GM03348 (cell line): ENCODE data around the gene ANKRD29.
"Not testable (repeated sequence)": the region's sequence is repeated elsewhere in the genome, so short reads cannot be mapped to it uniquely, and the experiment has no call there.

Source experiments
- DNase-seq: peaks from one replicate; pipeline ENCODE4 v3.0.0; 2012; ENCODE audit warnings: low spot score

ANKRD29 gene

GRCh38 chr18:23616258-23616657, 46.5 kb downstream of the ANKRD29 start:
- DNase-seq: no peak

GRCh38 chr18:23614891-23615290, 47.8 kb downstream of the ANKRD29 start:
- DNase-seq: no peak

DNA sequence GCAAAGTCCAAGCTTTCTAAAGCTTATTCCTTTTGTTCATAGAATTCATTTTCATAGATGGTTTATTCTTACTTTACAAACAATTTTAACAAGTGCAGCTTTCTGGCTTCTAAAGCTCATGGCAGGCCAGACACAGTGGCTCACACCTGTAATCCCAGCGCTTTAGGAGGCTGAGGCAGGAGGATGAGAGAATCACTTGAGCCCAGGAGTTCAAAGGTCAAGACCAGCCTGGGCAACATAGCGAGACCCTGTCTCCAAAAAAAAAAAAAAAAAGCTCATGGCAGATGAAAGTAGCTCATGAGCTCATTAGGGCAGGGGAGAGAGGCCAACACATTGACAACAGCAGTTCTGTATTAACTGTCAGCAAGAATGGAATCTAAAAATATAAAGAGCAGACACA, 48.3 kb downstream of the ANKRD29 start:
- DNase-seq: no peak

- DNase-seq: not testable (repeated sequence)
Observed at GRCh38 chr18:23613091-23613475, 49.6 kb downstream of the ANKRD29 start.

DNA sequence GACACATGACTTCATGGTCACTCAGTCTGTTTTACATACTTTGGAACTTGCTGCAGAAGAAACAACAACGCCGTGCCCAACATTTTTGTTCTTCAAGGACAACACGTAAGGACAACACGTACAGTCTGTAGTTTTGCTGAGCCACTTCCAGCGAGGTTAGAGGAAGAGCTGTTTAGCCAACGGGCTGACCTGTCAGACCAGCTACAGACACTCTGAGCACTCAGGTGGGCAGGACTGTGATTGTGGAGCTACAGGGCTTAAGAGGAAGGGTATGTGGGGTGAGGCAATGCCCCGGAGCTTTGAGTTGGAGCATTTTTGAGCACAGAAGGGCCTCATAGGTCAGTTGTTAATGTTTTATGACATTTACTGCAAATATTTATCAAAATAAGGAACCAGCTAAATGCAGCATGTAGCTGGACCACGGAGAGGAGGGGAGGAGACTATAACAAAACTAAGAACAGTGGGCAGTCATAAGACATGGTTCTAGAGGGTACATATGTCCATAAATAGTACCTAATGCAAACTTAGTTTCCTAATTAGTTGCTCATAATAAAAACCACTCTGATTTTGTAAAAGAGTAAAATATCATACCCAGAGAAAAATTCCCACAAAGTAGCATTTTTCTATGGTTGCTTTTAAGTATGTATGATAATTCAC, 50.1 kb downstream of the ANKRD29 start:
- no peak for DNase-seq

DNA sequence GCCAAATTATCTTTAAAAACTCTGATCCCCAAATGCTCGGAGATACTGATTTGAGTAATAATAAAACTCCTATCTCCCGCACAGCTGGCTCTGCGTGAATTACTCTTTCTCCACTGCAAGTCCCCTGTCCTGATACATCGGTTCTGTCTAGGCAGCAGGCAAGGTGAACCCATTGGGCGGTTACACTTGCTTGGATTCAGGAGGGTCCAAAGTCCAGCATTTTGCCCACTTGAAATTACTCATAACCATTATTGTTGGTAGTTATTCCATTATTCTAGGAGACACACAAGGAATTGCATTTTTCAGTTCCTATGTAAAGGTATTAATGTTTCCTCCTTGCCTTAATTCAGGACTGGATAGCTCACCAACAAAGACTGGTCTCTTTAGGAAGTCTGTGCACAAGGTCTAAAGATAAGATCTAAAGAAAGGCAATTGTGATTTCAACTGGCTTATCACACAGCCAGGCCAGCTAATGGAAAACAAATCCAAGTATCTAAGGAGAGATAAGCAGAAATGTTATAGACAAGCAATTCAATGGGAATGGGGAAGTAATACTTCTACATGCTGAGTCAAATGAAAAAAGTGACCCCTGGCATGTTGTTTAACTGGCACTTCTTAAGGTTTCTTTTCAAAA, 53.2 kb downstream of the ANKRD29 start:
- DNase-seq: no peak

DNA sequence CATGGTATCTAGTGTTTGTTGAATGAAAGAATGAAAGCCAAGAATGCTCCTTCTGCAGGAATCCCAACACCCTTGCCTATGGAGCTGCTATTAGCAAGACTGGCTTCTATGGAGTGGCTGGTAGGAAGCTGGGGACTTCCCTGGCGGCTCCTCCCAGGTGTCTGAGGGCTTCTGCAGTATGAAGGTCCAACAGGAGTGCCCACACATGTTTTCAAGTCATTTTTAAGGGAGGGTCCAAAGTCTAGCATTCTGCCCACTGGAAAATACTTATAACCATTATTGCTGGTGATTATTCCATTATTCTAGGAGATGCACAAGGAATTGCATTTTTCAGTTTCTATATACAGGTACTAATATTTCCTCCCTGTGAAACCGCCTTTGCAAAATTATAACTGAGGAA, 54.5 kb downstream of the ANKRD29 start:
- DNase-seq: no peak

DNA sequence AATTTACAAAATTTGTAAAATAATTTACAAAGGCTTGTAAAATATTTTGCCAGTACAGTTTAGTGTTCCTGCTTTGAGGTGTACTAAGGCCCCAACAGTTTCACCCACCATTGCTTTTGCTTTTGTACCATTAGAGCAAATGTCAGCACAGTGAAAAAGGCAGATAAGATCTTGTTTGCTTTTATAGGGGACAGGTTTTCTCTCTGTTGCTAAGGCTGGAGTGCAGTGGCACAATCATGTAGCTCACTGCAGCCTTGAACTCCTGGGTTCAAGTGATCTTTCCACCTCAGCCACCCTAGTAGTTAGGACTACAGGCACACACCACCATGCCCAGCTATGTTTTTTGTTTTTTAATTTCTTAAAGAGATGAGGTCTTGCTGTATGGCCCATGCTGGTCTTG, 56.8 kb downstream of the ANKRD29 start:
- DNase-seq: no peak

DNA sequence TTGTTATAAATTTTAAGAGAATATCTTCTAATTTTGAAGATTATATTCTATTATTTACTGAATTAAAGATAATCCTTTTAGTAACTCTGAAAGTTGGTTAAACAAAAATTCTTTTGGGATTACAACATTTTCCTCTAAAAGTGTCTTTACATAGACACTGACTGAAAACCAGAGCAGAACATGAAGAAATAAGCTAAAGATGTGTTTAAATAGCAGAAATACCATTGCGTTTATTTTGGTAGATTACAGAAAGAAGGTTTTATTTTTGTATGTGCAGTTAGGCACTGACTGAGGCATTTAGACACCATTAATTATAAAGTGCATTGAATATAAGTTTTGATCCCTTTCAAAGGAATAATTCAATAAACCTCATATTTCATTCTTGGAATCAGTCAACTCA, 62.9 kb downstream of the ANKRD29 start:
- no peak for DNase-seq

DNA sequence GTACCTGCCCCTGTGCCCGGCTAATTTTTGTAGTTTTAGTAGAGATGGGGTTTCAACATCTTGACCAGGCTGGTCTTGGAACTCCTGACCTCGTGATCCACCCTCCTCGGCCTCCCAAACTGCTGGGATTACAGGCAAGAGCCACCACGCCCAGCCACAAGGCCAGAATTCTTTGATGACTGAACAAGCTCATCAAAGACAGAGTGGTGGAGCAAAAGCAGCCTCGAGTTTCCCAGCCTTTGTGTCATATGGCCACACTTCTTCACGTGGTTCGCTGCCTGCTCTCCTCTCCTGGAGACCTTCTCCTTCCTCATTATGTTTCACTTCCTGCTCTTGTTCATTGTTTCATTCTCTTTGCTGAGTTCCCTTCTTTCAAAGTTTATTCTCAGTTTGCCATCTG, 66.5 kb downstream of the ANKRD29 start:
- DNase-seq: no peak

- no peak for DNase-seq
Observed at GRCh38 chr18:23595591-23595990, 67.1 kb downstream of the ANKRD29 start.

DNA sequence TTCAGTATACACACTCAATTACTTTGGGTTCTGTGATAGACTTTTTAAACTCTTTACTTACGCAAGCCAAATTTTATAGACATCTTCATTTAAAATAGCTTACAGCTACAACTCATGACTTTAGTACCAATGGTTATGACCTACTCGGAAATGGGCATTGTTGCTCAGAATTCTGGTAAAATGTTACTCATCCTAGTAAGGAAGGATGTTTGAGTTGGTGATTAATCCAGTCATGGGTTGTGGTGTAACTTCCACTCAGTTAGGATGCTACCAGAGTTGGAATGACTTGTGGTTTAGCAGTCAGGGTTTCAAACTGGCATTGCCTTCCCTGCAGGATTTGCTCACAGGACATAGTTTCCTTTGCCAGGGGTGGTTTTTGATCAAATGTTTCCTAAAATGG, 69.0 kb downstream of the ANKRD29 start:
- DNase-seq: peak; percentile 79

GRCh38 chr18:23592911-23593310, 69.8 kb downstream of the ANKRD29 start:
- DNase-seq: no peak

- peak; percentile 19 for DNase-seq
Observed at GRCh38 chr18:23591011-23591410, 71.7 kb downstream of the ANKRD29 start.

GRCh38 chr18:23588836-23589560, 73.7 kb downstream of the ANKRD29 start:
- no peak for DNase-seq

GRCh38 chr18:23587220-23587642, 75.5 kb downstream of the ANKRD29 start:
- DNase-seq: no peak

DNA sequence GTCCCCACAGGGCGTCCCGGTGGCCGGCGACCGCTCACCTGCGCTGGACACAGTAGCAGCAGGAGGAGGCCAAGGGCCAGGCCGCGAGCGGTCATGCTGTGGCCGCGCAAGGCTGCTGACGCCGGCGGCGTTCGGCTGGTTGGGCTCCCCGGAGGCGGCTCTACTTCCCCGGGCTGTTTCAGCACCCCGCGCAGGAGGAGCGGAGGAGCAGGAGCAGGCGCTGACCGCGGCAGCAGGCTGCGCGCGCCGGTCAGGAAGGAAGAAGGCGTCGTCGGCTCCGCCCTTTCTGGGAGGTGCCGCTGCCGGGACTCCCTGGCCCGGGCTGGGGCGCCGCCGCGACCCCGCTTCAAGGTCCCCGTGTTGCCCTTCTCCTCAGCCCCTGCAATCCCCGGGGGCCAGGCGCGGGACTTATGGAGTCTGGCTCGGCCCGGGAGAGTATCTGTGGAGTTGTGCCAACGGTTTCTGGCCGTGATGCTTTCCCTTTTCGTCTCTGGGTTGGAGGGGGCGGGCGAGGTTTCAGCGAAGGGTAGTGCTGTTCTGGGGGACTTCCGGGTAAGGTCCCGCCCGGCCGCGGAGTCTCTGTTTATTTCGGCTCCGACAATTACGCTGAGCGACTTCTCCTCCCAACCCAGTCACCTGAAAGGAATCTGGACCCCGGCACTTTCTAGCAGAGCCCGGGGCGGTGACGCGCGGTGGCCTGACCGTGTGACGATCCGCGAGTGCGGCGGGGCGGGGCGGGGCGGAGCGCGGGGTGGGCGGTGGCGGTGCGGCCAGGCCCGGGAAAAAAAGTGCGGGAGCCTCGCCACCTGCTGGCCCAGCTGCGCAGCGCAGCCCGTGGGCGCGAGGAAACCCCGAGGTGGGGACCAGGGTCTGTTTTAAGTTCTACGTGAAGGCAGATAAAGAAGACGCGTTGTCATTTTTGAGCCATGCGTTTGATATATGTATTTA, 76.2 kb downstream of the ANKRD29 start, which contains the start of gene NPC1:
TSS of gene NPC1 (minus strand) at position 258 of the 948 bp plus-strand sequence. CDS start at position 95, 163 bp downstream.
- DNase-seq: peak; percentile 96

DNA sequence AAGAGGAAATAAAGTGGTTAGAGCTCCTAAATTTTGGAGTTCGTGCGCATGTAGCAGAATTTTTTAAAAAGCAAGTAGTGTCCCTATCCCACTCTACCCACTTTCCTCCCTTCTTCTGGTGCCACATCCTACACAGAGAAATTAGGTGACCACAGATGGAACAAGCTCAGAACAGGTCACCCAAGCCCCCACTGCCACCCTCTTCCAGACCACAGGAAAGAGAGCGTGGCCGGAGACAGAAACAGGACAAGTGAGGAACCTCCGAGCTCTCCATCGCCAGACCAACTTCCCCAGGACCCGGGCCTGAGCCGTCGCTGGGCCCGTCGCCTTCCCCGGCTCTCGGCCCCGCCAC, 76.8 kb downstream of the ANKRD29 start:
- DNase-seq: no peak

DNA sequence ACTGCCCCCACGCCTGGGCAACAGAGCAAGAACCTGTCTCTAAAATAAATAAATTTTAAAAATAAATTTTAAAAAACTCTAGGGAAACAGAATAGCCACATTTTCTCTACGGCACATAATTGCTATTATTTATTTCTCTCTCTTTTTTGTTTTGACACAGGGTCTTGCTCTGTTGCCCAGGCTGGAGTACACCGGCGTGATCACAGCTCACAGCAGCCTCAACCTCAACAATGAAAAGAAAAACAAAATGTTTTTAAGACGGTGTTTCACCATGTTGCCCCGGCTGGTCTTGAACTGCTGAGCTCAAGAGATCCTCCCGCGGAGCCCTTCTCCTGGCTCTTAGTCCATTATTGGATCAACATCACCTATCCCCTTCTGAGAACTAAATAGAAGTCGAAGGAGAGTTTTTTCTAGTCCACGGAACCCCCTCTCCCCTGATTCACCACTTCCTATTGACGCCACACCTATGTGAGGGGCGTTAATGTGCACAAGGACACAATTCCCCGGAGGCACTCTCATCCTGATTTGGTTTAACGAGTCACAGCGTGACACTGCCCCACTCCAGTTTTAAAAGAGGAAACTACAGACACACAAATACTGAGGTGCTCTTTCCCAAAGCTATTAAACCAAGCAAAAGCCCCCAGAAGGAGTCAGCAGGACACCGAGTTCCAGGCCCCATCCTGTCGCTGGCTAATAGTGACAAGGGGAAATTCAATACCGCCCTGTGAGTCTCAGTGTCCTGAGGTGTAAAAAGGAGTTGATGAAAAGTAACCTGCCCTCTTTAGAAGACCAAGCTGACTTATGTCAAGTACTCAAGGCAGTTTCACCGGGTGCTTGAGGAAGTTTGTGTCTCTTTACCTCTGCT, 77.5 kb downstream of the ANKRD29 start:
- DNase-seq: no peak

GRCh38 chr18:23584019-23584983, 78.4 kb downstream of the ANKRD29 start:
- no peak for DNase-seq
